ENCODE results near the gene BGN.

Gene BGN

GRCh38 chrX:153515435-153515834, 20.7 kb downstream of the BGN start:
- TF ChIP-seq GLIS2 (tag by site-specific recombination; IDR thresholded peaks at IDR 0.05) (peak; percentile 33; the same call in 1 of the 2 replicates), ZNF626 (tag by site-specific recombination; IDR thresholded peaks at IDR 0.05) (no peak)
- H3K4me1 ChIP-seq (ENCODE audit: control insufficient read depth, insufficient read depth, low read length): no peaks in the 10 kb centered on the region
- H3K9me3 ChIP-seq (ENCODE audit: control insufficient read depth, insufficient read depth, low read depth, low read length): no peaks in the 10 kb centered on the region
- POLR2A ChIA-PET: no interaction called here
- no peaks in the 10 kb centered on the region for H3K36me3 ChIP-seq (ENCODE audit: control insufficient read depth in 2 of 2, insufficient read depth in 1 of 2, low read length in 2 of 2)
- no peak overlapping the region for H3K27ac ChIP-seq (ENCODE audit: extremely low read depth, low read depth, low read length)
- CTCF ChIA-PET: interaction anchor here (0.6 to 2.1 kb wide), 4 partner anchors 9 to 64 kb away, joined by 3 to 11 read pairs (median 6); partner anchors contain the start of gene HAUS7
- no peak overlapping the region for H3K4me3 ChIP-seq (ENCODE audit: low read depth, low read length)

DNA sequence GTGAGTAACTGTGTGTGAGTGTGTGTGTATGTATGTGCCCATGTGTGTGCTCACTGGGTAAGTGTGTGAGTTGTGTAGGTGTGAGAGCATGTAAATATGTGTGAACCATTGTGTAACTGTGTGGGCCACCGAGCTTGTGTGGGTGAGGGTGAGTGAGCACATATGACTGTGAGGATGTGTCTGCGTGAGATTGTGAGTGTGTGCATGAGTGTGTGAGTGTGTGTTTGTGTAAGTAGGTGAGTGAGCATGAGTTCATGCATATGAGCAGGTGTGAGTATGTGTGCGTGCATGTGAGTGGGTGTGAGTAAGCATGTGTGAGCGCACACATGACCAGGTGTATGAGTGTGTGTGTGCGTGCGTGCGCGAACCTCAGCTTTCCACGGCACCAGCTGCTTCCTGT, 21.3 kb downstream of the BGN start:
- POLR2A ChIA-PET: no interaction called here
- CTCF ChIA-PET: interaction anchor here (2.1 kb wide), 1 partner anchor 9 kb away, joined by 11 read pairs; no protein-coding TSS in a partner anchor
- TF ChIP-seq ZNF623 (tag by site-specific recombination; IDR thresholded peaks at IDR 0.05): no peak
- TF ChIP-seq ZBTB6 (tag by site-specific recombination; IDR thresholded peaks at IDR 0.05): no peak
- no peak for TF ChIP-seq ZNF214 (tag by site-specific recombination; IDR thresholded peaks at IDR 0.05; ENCODE audit: borderline replicate concordance)
- TF ChIP-seq ZNF121 (tag by site-specific recombination; IDR thresholded peaks at IDR 0.05): no peak
- TF ChIP-seq ZNF670 (tag by site-specific recombination; IDR thresholded peaks at IDR 0.05; ENCODE audit: low read depth): no peak
- no peak for TF ChIP-seq ZNF423 (tag by site-specific recombination; IDR thresholded peaks at IDR 0.05)
- TF ChIP-seq, protein P1, sequence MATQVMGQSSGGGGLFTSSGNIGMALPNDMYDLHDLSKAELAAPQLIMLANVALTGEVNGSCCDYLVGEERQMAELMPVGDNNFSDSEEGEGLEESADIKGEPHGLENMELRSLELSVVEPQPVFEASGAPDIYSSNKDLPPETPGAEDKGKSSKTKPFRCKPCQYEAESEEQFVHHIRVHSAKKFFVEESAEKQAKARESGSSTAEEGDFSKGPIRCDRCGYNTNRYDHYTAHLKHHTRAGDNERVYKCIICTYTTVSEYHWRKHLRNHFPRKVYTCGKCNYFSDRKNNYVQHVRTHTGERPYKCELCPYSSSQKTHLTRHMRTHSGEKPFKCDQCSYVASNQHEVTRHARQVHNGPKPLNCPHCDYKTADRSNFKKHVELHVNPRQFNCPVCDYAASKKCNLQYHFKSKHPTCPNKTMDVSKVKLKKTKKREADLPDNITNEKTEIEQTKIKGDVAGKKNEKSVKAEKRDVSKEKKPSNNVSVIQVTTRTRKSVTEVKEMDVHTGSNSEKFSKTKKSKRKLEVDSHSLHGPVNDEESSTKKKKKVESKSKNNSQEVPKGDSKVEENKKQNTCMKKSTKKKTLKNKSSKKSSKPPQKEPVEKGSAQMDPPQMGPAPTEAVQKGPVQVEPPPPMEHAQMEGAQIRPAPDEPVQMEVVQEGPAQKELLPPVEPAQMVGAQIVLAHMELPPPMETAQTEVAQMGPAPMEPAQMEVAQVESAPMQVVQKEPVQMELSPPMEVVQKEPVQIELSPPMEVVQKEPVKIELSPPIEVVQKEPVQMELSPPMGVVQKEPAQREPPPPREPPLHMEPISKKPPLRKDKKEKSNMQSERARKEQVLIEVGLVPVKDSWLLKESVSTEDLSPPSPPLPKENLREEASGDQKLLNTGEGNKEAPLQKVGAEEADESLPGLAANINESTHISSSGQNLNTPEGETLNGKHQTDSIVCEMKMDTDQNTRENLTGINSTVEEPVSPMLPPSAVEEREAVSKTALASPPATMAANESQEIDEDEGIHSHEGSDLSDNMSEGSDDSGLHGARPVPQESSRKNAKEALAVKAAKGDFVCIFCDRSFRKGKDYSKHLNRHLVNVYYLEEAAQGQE (tag by site-specific recombination; IDR thresholded peaks at IDR 0.05): no peak
- TF ChIP-seq, protein P2, sequence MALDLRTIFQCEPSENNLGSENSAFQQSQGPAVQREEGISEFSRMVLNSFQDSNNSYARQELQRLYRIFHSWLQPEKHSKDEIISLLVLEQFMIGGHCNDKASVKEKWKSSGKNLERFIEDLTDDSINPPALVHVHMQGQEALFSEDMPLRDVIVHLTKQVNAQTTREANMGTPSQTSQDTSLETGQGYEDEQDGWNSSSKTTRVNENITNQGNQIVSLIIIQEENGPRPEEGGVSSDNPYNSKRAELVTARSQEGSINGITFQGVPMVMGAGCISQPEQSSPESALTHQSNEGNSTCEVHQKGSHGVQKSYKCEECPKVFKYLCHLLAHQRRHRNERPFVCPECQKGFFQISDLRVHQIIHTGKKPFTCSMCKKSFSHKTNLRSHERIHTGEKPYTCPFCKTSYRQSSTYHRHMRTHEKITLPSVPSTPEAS (tag by site-specific recombination; IDR thresholded peaks at IDR 0.05): peak; percentile 93
- no peak for TF ChIP-seq INSM2 (tag by site-specific recombination; IDR thresholded peaks at IDR 0.05)
- peak; percentile 9; the same call in 1 of the 2 replicates for TF ChIP-seq ZBTB20 (tag by site-specific recombination; IDR thresholded peaks at IDR 0.05)
- 0 out of 2 replicates have a peak, but pooled peaks have one; percentile 54 for TF ChIP-seq SALL2 (tag by site-specific recombination; IDR thresholded peaks at IDR 0.05; ENCODE audit: borderline replicate concordance)
- no peak for TF ChIP-seq BCL11B (tag by site-specific recombination; IDR thresholded peaks at IDR 0.05; ENCODE audit: low read depth)
- peak; percentile 95 for TF ChIP-seq EGR2 (tag by site-specific recombination; IDR thresholded peaks at IDR 0.05; ENCODE audit: low read depth)
- no peak for TF ChIP-seq ZNF221 (tag by site-specific recombination; IDR thresholded peaks at IDR 0.05; ENCODE audit: borderline replicate concordance)
- TF ChIP-seq ZNF350 (tag by site-specific recombination; IDR thresholded peaks at IDR 0.05): no peak
- TF ChIP-seq, protein P3, sequence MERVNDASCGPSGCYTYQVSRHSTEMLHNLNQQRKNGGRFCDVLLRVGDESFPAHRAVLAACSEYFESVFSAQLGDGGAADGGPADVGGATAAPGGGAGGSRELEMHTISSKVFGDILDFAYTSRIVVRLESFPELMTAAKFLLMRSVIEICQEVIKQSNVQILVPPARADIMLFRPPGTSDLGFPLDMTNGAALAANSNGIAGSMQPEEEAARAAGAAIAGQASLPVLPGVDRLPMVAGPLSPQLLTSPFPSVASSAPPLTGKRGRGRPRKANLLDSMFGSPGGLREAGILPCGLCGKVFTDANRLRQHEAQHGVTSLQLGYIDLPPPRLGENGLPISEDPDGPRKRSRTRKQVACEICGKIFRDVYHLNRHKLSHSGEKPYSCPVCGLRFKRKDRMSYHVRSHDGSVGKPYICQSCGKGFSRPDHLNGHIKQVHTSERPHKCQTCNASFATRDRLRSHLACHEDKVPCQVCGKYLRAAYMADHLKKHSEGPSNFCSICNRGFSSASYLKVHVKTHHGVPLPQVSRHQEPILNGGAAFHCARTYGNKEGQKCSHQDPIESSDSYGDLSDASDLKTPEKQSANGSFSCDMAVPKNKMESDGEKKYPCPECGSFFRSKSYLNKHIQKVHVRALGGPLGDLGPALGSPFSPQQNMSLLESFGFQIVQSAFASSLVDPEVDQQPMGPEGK (tag by site-specific recombination; IDR thresholded peaks at IDR 0.05): no peak
- no peak for TF ChIP-seq AEBP2 (tag by site-specific recombination; IDR thresholded peaks at IDR 0.05; ENCODE audit: borderline replicate concordance)
- TF ChIP-seq, protein P4, sequence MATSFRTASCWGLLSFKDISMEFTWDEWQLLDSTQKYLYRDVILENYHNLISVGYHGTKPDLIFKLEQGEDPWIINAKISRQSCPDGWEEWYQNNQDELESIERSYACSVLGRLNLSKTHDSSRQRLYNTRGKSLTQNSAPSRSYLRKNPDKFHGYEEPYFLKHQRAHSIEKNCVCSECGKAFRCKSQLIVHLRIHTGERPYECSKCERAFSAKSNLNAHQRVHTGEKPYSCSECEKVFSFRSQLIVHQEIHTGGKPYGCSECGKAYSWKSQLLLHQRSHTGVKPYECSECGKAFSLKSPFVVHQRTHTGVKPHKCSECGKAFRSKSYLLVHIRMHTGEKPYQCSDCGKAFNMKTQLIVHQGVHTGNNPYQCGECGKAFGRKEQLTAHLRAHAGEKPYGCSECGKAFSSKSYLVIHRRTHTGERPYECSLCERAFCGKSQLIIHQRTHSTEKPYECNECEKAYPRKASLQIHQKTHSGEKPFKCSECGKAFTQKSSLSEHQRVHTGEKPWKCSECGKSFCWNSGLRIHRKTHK (tag by site-specific recombination; IDR thresholded peaks at IDR 0.05): no peak

More for the DNA sequence above, 21.3 kb downstream of the BGN start:
- no peaks in the 10 kb centered on the region for H3K4me1 ChIP-seq (ENCODE audit: control insufficient read depth, insufficient read depth, low read length)
- no peaks in the 10 kb centered on the region for H3K36me3 ChIP-seq (ENCODE audit: control insufficient read depth in 2 of 2, insufficient read depth in 1 of 2, low read length in 2 of 2)
- H3K27ac ChIP-seq (ENCODE audit: extremely low read depth, low read depth, low read length): no peak overlapping the region
- H3K4me3 ChIP-seq (ENCODE audit: low read depth, low read length): no peak overlapping the region
- H3K9me3 ChIP-seq (ENCODE audit: control insufficient read depth, insufficient read depth, low read depth, low read length): no peaks in the 10 kb centered on the region
